OCI-LY7 (cell line): ENCODE measurements around the gene FTO.

Experiments
- CTCF ChIP-seq: fragments of 200-600 bp; sonication (generic); conservative IDR thresholded peaks from 2 replicates; pipeline ENCODE4 v1.5.1; 2014; ENCODE audit warnings: mild to moderate bottlenecking, antibody characterized with exemption, low read length, moderate library complexity, mixed read lengths
- EZH2phosphoT487 ChIP-seq: fragments of 200-600 bp; sonication (generic); IDR thresholded peaks from 2 replicates; pipeline ENCODE4 v1.6.1; 2018; ENCODE audit warnings: low read depth, borderline replicate concordance, mild to moderate bottlenecking, mixed run types, antibody characterized with exemption, low read length, moderate library complexity, mixed read lengths

- TF ChIP-seq CTCF (no peak), EZH2phosphoT487 (no peak)
These were observed 469.5 kb downstream of the FTO start for GRCh38 chr16:54173490-54173889.
